ENCODE data around the gene PPP2R5C. TPM values are rescaled to one million over a fixed set of nuclear protein-coding genes. Genes with fewer than 3 reads are reported as not detected.

PPP2R5C gene
- total and polyA plus RNA-seq, 3 donors from 2014 or later = 106 to 166 (median 126) TPM

- intact Hi-C loops (cut with DNase I; ENCODE audit: low total_unique reads) = loop anchor here (10.0 kb wide), 1 partner anchor 195 kb away; the partner anchor contains the start of gene PPP2R5C
- H3K9me3 ChIP-seq = no peaks in the 10 kb centered on the region
These were observed 198.7 kb downstream of the PPP2R5C start for GRCh38 chr14:101960225-101960624.

GRCh38 chr14:101961011-101961721 is 199.7 kb downstream of the PPP2R5C start:
- 51 to 58% methylated on average over 11 to 19 of the region's 19 CpGs for WGBS, 2 donors
- Histone ChIP-seq H3K36me3 (ENCODE audit: low read depth, missing control alignments) (no peaks in the 10 kb centered on the region), H3K4me1 (peaks cover 22% of the 10 kb centered on the region), H3K4me3 (no peak overlapping the region), H3K27ac (no peak overlapping the region), H3K27me3 (no peaks in the 10 kb centered on the region), H3K9me3 (no peaks in the 10 kb centered on the region)
- intact Hi-C loops (cut with DNase I; ENCODE audit: low total_unique reads) = loop anchor here (10.0 kb wide), 1 partner anchor 196 kb away; the partner anchor contains the start of gene PPP2R5C
- TF ChIP-seq POLR2A (IDR thresholded peaks at IDR 0.05) (no peak), CTCF (IDR thresholded peaks at IDR 0.05) (peak; percentile 55 to 79 (median 73))
- peak; percentile 80 for DNase-seq

More at GRCh38 chr14:101960225-101960624, 198.7 kb downstream of the PPP2R5C start:
- H3K4me1 ChIP-seq = peaks cover 17% of the 10 kb centered on the region
- TF ChIP-seq POLR2A (IDR thresholded peaks at IDR 0.05) (no peak), CTCF (IDR thresholded peaks at IDR 0.05) (peak in 2 of 3 experiments; percentile 5 to 25)
- no peaks in the 10 kb centered on the region for H3K36me3 ChIP-seq (ENCODE audit: low read depth, missing control alignments)
- DNase-seq = no peak
- no peaks in the 10 kb centered on the region for H3K27me3 ChIP-seq
- no peak overlapping the region for H3K27ac ChIP-seq
- WGBS, 2 donors = 67 to 75% methylated on average over 13 of the region's 13 CpGs
- H3K4me3 ChIP-seq = no peak overlapping the region

GRCh38 chr14:101961746-101962502 is 200.4 kb downstream of the PPP2R5C start:
- TF ChIP-seq CTCF (IDR thresholded peaks at IDR 0.05) (no peak), POLR2A (IDR thresholded peaks at IDR 0.05) (no peak)
- 79% methylated on average over 9 of the region's 9 CpGs for WGBS, 2 donors
- intact Hi-C loops (cut with DNase I; ENCODE audit: low total_unique reads) = loop anchor here (10.0 kb wide), 1 partner anchor 197 kb away; the partner anchor contains the start of gene PPP2R5C
- Histone ChIP-seq H3K27ac (peak overlapping the region in 1 of 2 donors; percentile 47), H3K27me3 (no peaks in the 10 kb centered on the region), H3K9me3 (no peaks in the 10 kb centered on the region), H3K36me3 (ENCODE audit: low read depth, missing control alignments) (no peaks in the 10 kb centered on the region), H3K4me1 (peaks cover 25% of the 10 kb centered on the region), H3K4me3 (no peak overlapping the region)
- no peak for DNase-seq

- H3K27me3 ChIP-seq = no peaks in the 10 kb centered on the region
- no peaks in the 10 kb centered on the region for H3K36me3 ChIP-seq (ENCODE audit: low read depth, missing control alignments)
- H3K4me3 ChIP-seq = no peak overlapping the region
- intact Hi-C loops (cut with DNase I; ENCODE audit: low total_unique reads) = loop anchor here (10.0 kb wide), 1 partner anchor 198 kb away; the partner anchor contains the start of gene PPP2R5C
- DNase-seq = peak; percentile 75
- H3K4me1 ChIP-seq = peaks cover 25% of the 10 kb centered on the region
- H3K27ac ChIP-seq = peak overlapping the region in 1 of 2 donors; percentile 47
- WGBS, 2 donors = 40 to 51% methylated on average over 5 of the region's 5 CpGs
- TF ChIP-seq CTCF (IDR thresholded peaks at IDR 0.05) = no peak
- no peak for TF ChIP-seq POLR2A (IDR thresholded peaks at IDR 0.05)
- H3K9me3 ChIP-seq = no peaks in the 10 kb centered on the region
These were observed 201.0 kb downstream of the PPP2R5C start for GRCh38 chr14:101962503-101962874.

All from testis (tissue), 3 donors.